ENCODE data around the gene CEP290. TPM values are rescaled to one million over a fixed set of nuclear protein-coding genes. Genes with fewer than 3 reads are reported as not detected.

The CEP290 gene
- total and polyA plus RNA-seq, 10 of the 15 experiments (the other 5 are each of a cell fraction or from before 2014, with no cell fraction given) = 4.8 to 15.7 (median 10.7) TPM

GRCh38 chr12:88108021-88108420 is 33.9 kb downstream of the CEP290 start:
- Histone ChIP-seq H3K9me3 (replicated peaks; ENCODE audit: control insufficient read depth, insufficient read depth, low read length) (no peaks in the 10 kb centered on the region), H3K79me2 (ENCODE audit: control insufficient read depth, insufficient read depth, low read length) (no peaks in the 10 kb centered on the region), H3K27me3 (replicated peaks in 1 of 2; ENCODE audit: control insufficient read depth in 2 of 2, insufficient read depth in 2 of 2, low read length in 1 of 2) (no peaks in the 10 kb centered on the region), H3K4me1 (ENCODE audit: control insufficient read depth, insufficient read depth, low read length) (no peaks in the 10 kb centered on the region), H3K27ac (ENCODE audit: control insufficient read depth, insufficient read depth) (no peak overlapping the region), H3K4me3 (no peak overlapping the region), H4K20me1 (ENCODE audit: control insufficient read depth, insufficient read depth) (no peaks in the 10 kb centered on the region), H3K9ac (ENCODE audit: control insufficient read depth, insufficient read depth, low read length) (no peak overlapping the region), H3K36me3 (ENCODE audit: control insufficient read depth in 2 of 2, insufficient read depth in 2 of 2, low read length in 1 of 2) (no peaks in the 10 kb centered on the region; a peak in 2 of 4 replicates), H3K4me2 (ENCODE audit: control insufficient read depth, insufficient read depth) (no peak overlapping the region), H2AFZ (ENCODE audit: control insufficient read depth, low read depth, low read length) (no peak overlapping the region)
- SMC1A ChIA-PET (ENCODE audit: uncharacterized antibody, unreplicated experiment) = interaction anchor here (1.0 kb wide), 1 partner anchor 10 kb away, joined by 3 read pairs; no protein-coding TSS in a partner anchor
- RAD21 ChIA-PET (ENCODE audit: unreplicated experiment) = no interaction called here
- TF ChIP-seq TCF3 (IDR thresholded peaks at IDR 0.05; ENCODE audit: borderline replicate concordance, insufficient read depth, low read depth, low read length) = no peak
- TF ChIP-seq SIX5 (IDR thresholded peaks at IDR 0.05; ENCODE audit: low read depth, low read length, severe bottlenecking) = no peak
- TF ChIP-seq HDAC2 (IDR thresholded peaks at IDR 0.05) = no peak
- no peak for TF ChIP-seq ESRRA (IDR thresholded peaks at IDR 0.05; ENCODE audit: low read length)
- TF ChIP-seq, protein P1, sequence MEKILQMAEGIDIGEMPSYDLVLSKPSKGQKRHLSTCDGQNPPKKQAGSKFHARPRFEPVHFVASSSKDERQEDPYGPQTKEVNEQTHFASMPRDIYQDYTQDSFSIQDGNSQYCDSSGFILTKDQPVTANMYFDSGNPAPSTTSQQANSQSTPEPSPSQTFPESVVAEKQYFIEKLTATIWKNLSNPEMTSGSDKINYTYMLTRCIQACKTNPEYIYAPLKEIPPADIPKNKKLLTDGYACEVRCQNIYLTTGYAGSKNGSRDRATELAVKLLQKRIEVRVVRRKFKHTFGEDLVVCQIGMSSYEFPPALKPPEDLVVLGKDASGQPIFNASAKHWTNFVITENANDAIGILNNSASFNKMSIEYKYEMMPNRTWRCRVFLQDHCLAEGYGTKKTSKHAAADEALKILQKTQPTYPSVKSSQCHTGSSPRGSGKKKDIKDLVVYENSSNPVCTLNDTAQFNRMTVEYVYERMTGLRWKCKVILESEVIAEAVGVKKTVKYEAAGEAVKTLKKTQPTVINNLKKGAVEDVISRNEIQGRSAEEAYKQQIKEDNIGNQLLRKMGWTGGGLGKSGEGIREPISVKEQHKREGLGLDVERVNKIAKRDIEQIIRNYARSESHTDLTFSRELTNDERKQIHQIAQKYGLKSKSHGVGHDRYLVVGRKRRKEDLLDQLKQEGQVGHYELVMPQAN (conservative IDR thresholded peaks at IDR 0.05) = no peak
- TF ChIP-seq IRF4 (IDR thresholded peaks at IDR 0.05; ENCODE audit: low read depth, low read length) = no peak
- TF ChIP-seq, protein P2, sequence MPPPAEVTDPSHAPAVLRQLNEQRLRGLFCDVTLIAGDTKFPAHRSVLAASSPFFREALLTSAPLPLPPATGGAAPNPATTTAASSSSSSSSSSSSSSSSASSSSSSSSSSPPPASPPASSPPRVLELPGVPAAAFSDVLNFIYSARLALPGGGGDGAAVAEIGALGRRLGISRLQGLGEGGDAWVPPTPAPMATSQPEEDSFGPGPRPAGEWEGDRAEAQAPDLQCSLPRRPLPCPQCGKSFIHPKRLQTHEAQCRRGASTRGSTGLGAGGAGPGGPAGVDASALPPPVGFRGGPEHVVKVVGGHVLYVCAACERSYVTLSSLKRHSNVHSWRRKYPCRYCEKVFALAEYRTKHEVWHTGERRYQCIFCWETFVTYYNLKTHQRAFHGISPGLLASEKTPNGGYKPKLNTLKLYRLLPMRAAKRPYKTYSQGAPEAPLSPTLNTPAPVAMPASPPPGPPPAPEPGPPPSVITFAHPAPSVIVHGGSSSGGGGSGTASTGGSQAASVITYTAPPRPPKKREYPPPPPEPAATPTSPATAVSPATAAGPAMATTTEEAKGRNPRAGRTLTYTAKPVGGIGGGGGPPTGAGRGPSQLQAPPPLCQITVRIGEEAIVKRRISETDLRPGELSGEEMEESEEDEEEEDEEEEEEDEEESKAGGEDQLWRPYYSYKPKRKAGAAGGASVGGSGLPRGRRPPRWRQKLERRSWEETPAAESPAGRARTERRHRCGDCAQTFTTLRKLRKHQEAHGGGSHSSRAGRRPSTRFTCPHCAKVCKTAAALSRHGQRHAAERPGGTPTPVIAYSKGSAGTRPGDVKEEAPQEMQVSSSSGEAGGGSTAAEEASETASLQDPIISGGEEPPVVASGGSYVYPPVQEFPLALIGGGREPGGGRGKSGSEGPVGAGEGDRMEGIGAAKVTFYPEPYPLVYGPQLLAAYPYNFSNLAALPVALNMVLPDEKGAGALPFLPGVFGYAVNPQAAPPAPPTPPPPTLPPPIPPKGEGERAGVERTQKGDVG (CRISPR knock-in tag; IDR thresholded peaks at IDR 0.05) = no peak
- no peak for TF ChIP-seq ZZZ3 (IDR thresholded peaks at IDR 0.05; ENCODE audit: control insufficient read depth, insufficient read length, low read depth)
- ATAC-seq (no peak), DNase-seq (ENCODE audit: low read depth, low spot score) (no peak), FAIRE-seq (no peak)
- 97% methylated on average over 2 of the region's 2 CpGs for WGBS (ENCODE audit: insufficient coverage, insufficient replicate concordance, low lambda C conversion rate, missing lambda C conversion rate)
- no TSS peak for BruUV-seq (replicated peaks)
- CTCF ChIA-PET = interaction anchor here (1.1 kb wide), 2 partner anchors 285 to 885 kb away, joined by 3 read pairs; no protein-coding TSS in a partner anchor
- POLR2A ChIA-PET = interaction anchor here (0.9 kb wide), 1 partner anchor 9 kb away, joined by 4 read pairs; no protein-coding TSS in a partner anchor
- intact Hi-C loops (cut with micrococcal nuclease; ENCODE audit: unreplicated experiment) (no loop called here), in situ Hi-C loops (cut with MboI) (no loop called here)

Data from GM12878 (cell line).